GM19468 (cell line): ENCODE results near the gene NDUFS6.
"Not testable (repeated sequence)": the region's sequence is repeated elsewhere in the genome, so short reads cannot be mapped to it uniquely, and the experiment has no call there.

Experiments used
- ATAC-seq: cut with Tn5 transposase; IDR thresholded peaks from one replicate; pipeline ENCODE4 v1.9.1; 2021; ENCODE audit warnings: mild to moderate bottlenecking, moderate library complexity, moderate number of reproducible peaks; ENCODE audit not compliant: unreplicated experiment; ENCODE audit errors: extremely low read depth

NDUFS6 gene

GRCh38 chr5:1781726-1782384 is 19.4 kb upstream of the NDUFS6 start:
- ATAC-seq: no peak

- no peak for ATAC-seq
Measured at GRCh38 chr5:1782385-1783215, 18.6 kb upstream of the NDUFS6 start.

- peak; percentile 67 for ATAC-seq
Measured at GRCh38 chr5:1783216-1783554, 18.0 kb upstream of the NDUFS6 start.

GRCh38 chr5:1784197-1785050 is 16.8 kb upstream of the NDUFS6 start:
- ATAC-seq: no peak

- no peak for ATAC-seq
Measured at GRCh38 chr5:1785062-1785461, 16.1 kb upstream of the NDUFS6 start.

- ATAC-seq: no peak
Measured at GRCh38 chr5:1785984-1786383, 15.2 kb upstream of the NDUFS6 start.

- no peak for ATAC-seq
Measured at GRCh38 chr5:1786621-1787471, 14.4 kb upstream of the NDUFS6 start.

- ATAC-seq: no peak
Measured at GRCh38 chr5:1787472-1788047, 13.6 kb upstream of the NDUFS6 start.

- ATAC-seq: no peak
Measured at GRCh38 chr5:1788200-1788599, 13.0 kb upstream of the NDUFS6 start.

GRCh38 chr5:1788828-1789227 is 12.4 kb upstream of the NDUFS6 start:
- ATAC-seq: no peak

- not testable (repeated sequence) for ATAC-seq
Measured at GRCh38 chr5:1789438-1789833, 11.8 kb upstream of the NDUFS6 start.

GRCh38 chr5:1789834-1790471 is 11.3 kb upstream of the NDUFS6 start:
- no peak for ATAC-seq

GRCh38 chr5:1791176-1791575 is 10.0 kb upstream of the NDUFS6 start:
- ATAC-seq: no peak

- peak; percentile 97 for ATAC-seq
Measured at GRCh38 chr5:1792842-1793266, 8.4 kb upstream of the NDUFS6 start.

GRCh38 chr5:1793301-1793740 is 7.9 kb upstream of the NDUFS6 start:
- ATAC-seq: no peak

- ATAC-seq: no peak
Measured at GRCh38 chr5:1793966-1794900, 7.0 kb upstream of the NDUFS6 start.

- no peak for ATAC-seq
Measured at GRCh38 chr5:1794901-1795290, 6.3 kb upstream of the NDUFS6 start.

GRCh38 chr5:1795506-1795905 is 5.7 kb upstream of the NDUFS6 start:
- no peak for ATAC-seq
